A673 (cell line): Measurements from ENCODE around the gene SERAC1. TPM values are rescaled to one million over a fixed set of nuclear protein-coding genes. Genes with fewer than 3 reads are reported as not detected.

Source experiments
- BruUV-seq: library from RNA; stranded (reverse); fragments of 400-500 nt; replicated peaks from 2 replicates; lab custom pipeline; 2021; lab: Mats Ljungman, UMichigan
- CTCF ChIA-PET: fragments of 300-600 bp; sonication (Branson Sonifier 250); formaldehyde crosslinking; loops from one replicate; lab custom pipeline; 2022; ENCODE audit warnings: antibody characterized with exemption; lab: Charles Lee
- POLR2A ChIA-PET: fragments of 300-600 bp; sonication (Branson Sonifier 250); formaldehyde crosslinking; loops from one replicate; lab custom pipeline; 2022; ENCODE audit warnings: antibody characterized with exemption; ENCODE audit not compliant: low non-redundant PET; lab: Charles Lee
- DNase-seq: peaks from one replicate; pipeline ENCODE4 v3.0.0-alpha.2; 2015; ENCODE audit warnings: low spot score
- H3K27ac ChIP-seq: fragments of 200-600 bp; sonication (generic); 2 replicates; pipeline ENCODE4 v1.5.1; 2016; ENCODE audit warnings: mixed run types, low read depth, mild to moderate bottlenecking, mixed read lengths, antibody characterized with exemption, low read length; ENCODE audit not compliant: poor library complexity, severe bottlenecking
- H3K27me3 ChIP-seq: fragments of 200-600 bp; sonication (generic); replicated peaks from 2 replicates; pipeline ENCODE4 v1.6.1; 2017; ENCODE audit warnings: mixed run types, low read depth, mild to moderate bottlenecking, mixed read lengths, antibody characterized with exemption, low read length; ENCODE audit not compliant: insufficient read depth, poor library complexity
- H3K36me3 ChIP-seq: fragments of 200-600 bp; sonication (generic); 2 replicates; pipeline ENCODE4 v1.6.1; 2016; ENCODE audit warnings: mixed run types, mild to moderate bottlenecking, mixed read lengths, antibody characterized with exemption, low read length; ENCODE audit not compliant: insufficient read depth, poor library complexity, severe bottlenecking
- H3K4me1 ChIP-seq: fragments of 200-600 bp; sonication (generic); 2 replicates; pipeline ENCODE4 v1.6.1; 2017; ENCODE audit warnings: mixed run types, mild to moderate bottlenecking, mixed read lengths, antibody characterized with exemption, low read length; ENCODE audit not compliant: insufficient read depth, poor library complexity, severe bottlenecking
- H3K4me3 ChIP-seq: fragments of 200-600 bp; sonication (generic); 2 replicates; pipeline ENCODE4 v1.5.1; 2016; ENCODE audit warnings: low read depth, mixed run types, mild to moderate bottlenecking, mixed read lengths, low read length; ENCODE audit not compliant: poor library complexity, severe bottlenecking
- H3K9me3 ChIP-seq: fragments of 200-600 bp; sonication (generic); 2 replicates; pipeline ENCODE4 v1.6.1; 2016; ENCODE audit warnings: mixed run types, low read depth, mild to moderate bottlenecking, mixed read lengths, antibody characterized with exemption, low read length; ENCODE audit not compliant: poor library complexity, severe bottlenecking
- CTCF ChIP-seq: fragments of 300-800, 200-600 bp; sonication (generic); conservative IDR thresholded peaks from 2 replicates; pipeline ENCODE4 v1.5.1; 2017; ENCODE audit warnings: low read depth, mild to moderate bottlenecking, antibody characterized with exemption, low read length, moderate library complexity, mixed read lengths
- EZH2 ChIP-seq: fragments of 200-600 bp; sonication (generic); IDR thresholded peaks from 2 replicates; pipeline ENCODE4 v1.6.1; 2017; ENCODE audit warnings: borderline replicate concordance, low read depth, mild to moderate bottlenecking, mixed read lengths, antibody characterized with exemption, low read length; ENCODE audit not compliant: poor library complexity, severe bottlenecking
- intact Hi-C: fragments of 100-400 bp; cut with micrococcal nuclease; formaldehyde crosslinking; loops from one replicate; pipeline ENCODE4 v1.10.0; 2022; ENCODE audit not compliant: unreplicated experiment
- total RNA-seq: library from RNA; stranded (reverse); gene quantifications from 2 replicates; pipeline ENCODE4 v1.2.3, GENCODE V29; 2021

Gene SERAC1
- total RNA-seq, 1 experiment from 2014 or later, result 8.1 TPM

- Histone ChIP-seq H3K9me3 (no peaks in the 10 kb centered on the region), H3K36me3 (no peaks in the 10 kb centered on the region), H3K4me3 (no peak overlapping the region), H3K4me1 (no peaks in the 10 kb centered on the region), H3K27ac (no peak overlapping the region), H3K27me3 (no peaks in the 10 kb centered on the region)
- intact Hi-C loops, result no loop called here
- TF ChIP-seq EZH2 (no peak), CTCF (no peak)
- DNase-seq, result no peak
- ChIA-PET POLR2A (no interaction called here), CTCF (no interaction called here)
- BruUV-seq, result no TSS peak
Measured at GRCh38 chr6:158161566-158162254, 6.4 kb downstream of the SERAC1 start.

- DNase-seq, result no peak
Measured at GRCh38 chr6:158160932-158161539, 7.0 kb downstream of the SERAC1 start.

GRCh38 chr6:158158748-158159147 is 9.3 kb downstream of the SERAC1 start:
- TF ChIP-seq CTCF (no peak), EZH2 (no peak)
- ChIA-PET CTCF (interaction anchor here (0.7 kb wide), 1 partner anchor 707 kb away, joined by 3 read pairs; no protein-coding TSS in a partner anchor), POLR2A (interaction anchor here (0.6 kb wide), 1 partner anchor 154 kb away, joined by 8 read pairs; no protein-coding TSS in a partner anchor)
- no peak overlapping the region for H3K27ac ChIP-seq
- no peaks in the 10 kb centered on the region for H3K36me3 ChIP-seq
- H3K4me1 ChIP-seq, result no peaks in the 10 kb centered on the region
- H3K27me3 ChIP-seq, result no peaks in the 10 kb centered on the region
- no peak overlapping the region for H3K4me3 ChIP-seq
- intact Hi-C loops, result no loop called here
- no peak for DNase-seq
- no peaks in the 10 kb centered on the region for H3K9me3 ChIP-seq
- no TSS peak for BruUV-seq

More at GRCh38 chr6:158160932-158161539, 7.0 kb downstream of the SERAC1 start:
- H3K4me1 ChIP-seq, result no peaks in the 10 kb centered on the region
- H3K27ac ChIP-seq, result no peak overlapping the region
- ChIA-PET POLR2A (no interaction called here), CTCF (no interaction called here)
- BruUV-seq, result no TSS peak
- H3K4me3 ChIP-seq, result no peak overlapping the region
- no peaks in the 10 kb centered on the region for H3K9me3 ChIP-seq
- intact Hi-C loops, result no loop called here
- TF ChIP-seq CTCF, result no peak
- TF ChIP-seq EZH2, result no peak
- H3K27me3 ChIP-seq, result no peaks in the 10 kb centered on the region
- H3K36me3 ChIP-seq, result no peaks in the 10 kb centered on the region
